HepG2 (cell line): ENCODE data around the gene OSBPL9. TPM values are rescaled to one million over a fixed set of nuclear protein-coding genes. Genes with fewer than 3 reads are reported as not detected.

Experiments
- ATAC-seq: fragments of 200-7000 bp; cut with Tn5 transposase; 3 replicates; pipeline ENCODE4 v1.9.1; 2020; ENCODE audit warnings: mild to moderate bottlenecking, moderate library complexity
- BruUV-seq: library from RNA; stranded (reverse); fragments of 400-500 nt; replicated peaks from 2 replicates; lab custom pipeline; 2021; lab: Mats Ljungman, UMichigan
- CTCF ChIA-PET: fragments of 300-600 bp; formaldehyde crosslinking; extraction: SDS; loops from one replicate; lab custom pipeline; 2021; ENCODE audit warnings: low total read pairs, inconsistent platforms, low intra/inter-chr PET ratio; lab: Yijun Ruan, JAX
- POLR2A ChIA-PET: fragments of 350-600 bp; sonication (Branson Sonifier 250); formaldehyde crosslinking; loops from one replicate; lab custom pipeline; 2020; ENCODE audit warnings: antibody characterized with exemption, inconsistent platforms; lab: Yijun Ruan, JAX
- DNase-seq: peaks from one replicate; pipeline ENCODE4 v3.0.0-alpha.2; 2015; ENCODE audit warnings: low spot score
- FAIRE-seq: peaks from 3 replicates; lab custom pipeline; 2011; peaks lifted over from hg19 to GRCh38; lab: Jason Lieb, UNC
- H2AFZ ChIP-seq: one replicate; pipeline ENCODE4 v1.6.1; 2011; ENCODE audit warnings: low read length, inconsistent platforms
- H3K27ac ChIP-seq: fragments of 300-600 bp; 3 replicates; pipeline ENCODE4 v1.8.0; 2011; ENCODE audit warnings: mixed run types, mild to moderate bottlenecking, mixed read lengths, low read length, inconsistent platforms; ENCODE audit not compliant: insufficient read depth; ENCODE audit errors: extremely low read length
- H3K27me3 ChIP-seq, 2 experiments: fragments of 200-600 bp in 1 of 2; 2 replicates in 1 of 2; 3 replicates in 1 of 2; pipeline versions ENCODE4 v1.6.0 to v1.8.0; 2011; ENCODE audit warnings: low read length in 2 of 2, mild to moderate bottlenecking in 2 of 2, moderate library complexity in 2 of 2, inconsistent platforms in 1 of 2; ENCODE audit not compliant: insufficient read depth in 2 of 2, control insufficient read depth in 1 of 2
- H3K36me3 ChIP-seq, 2 experiments: fragments of 200-600 bp in 1 of 2; replicated peaks in 1 of 2; 2 replicates in 1 of 2; 3 replicates in 1 of 2; pipeline versions ENCODE4 v1.5.1 to v1.8.0; 2011; ENCODE audit warnings: low read length in 2 of 2, inconsistent platforms in 1 of 2; ENCODE audit not compliant: insufficient read depth in 2 of 2, control insufficient read depth in 1 of 2
- H3K4me1 ChIP-seq: 2 replicates; pipeline ENCODE4 v1.5.1; 2012; ENCODE audit warnings: low read length, inconsistent platforms; ENCODE audit not compliant: insufficient read depth
- H3K4me2 ChIP-seq: 2 replicates; pipeline ENCODE4 v1.6.0; 2011; ENCODE audit warnings: low read depth, low read length, inconsistent platforms
- H3K4me3 ChIP-seq, 3 experiments: fragments of 200-600 bp in 1 of 3; sonication (generic), shearing (Covaris generic) in 1 of 3; replicated peaks in 1 of 3; 2 replicates each; pipeline ENCODE4 v1.5.1; 2011 to 2016; ENCODE audit warnings: low read length in 3 of 3, inconsistent platforms in 2 of 3, low read depth in 2 of 3, mild to moderate bottlenecking in 2 of 3, control low read depth in 1 of 3, mixed read lengths in 1 of 3; ENCODE audit not compliant: insufficient read depth in 1 of 3
- H3K79me2 ChIP-seq: one replicate; pipeline ENCODE4 v1.6.1; 2011; ENCODE audit warnings: low read length, inconsistent platforms; ENCODE audit not compliant: insufficient read depth
- H3K9ac ChIP-seq: 2 replicates; pipeline ENCODE4 v1.6.0; 2011; ENCODE audit warnings: mild to moderate bottlenecking, low read depth, low read length, inconsistent platforms; ENCODE audit not compliant: insufficient read depth
- H3K9me3 ChIP-seq: 2 replicates; pipeline ENCODE4 v1.5.1; 2012; ENCODE audit warnings: mild to moderate bottlenecking, low read length
- H4K20me1 ChIP-seq: 2 replicates; pipeline ENCODE4 v1.6.0; 2011; ENCODE audit warnings: inconsistent platforms, mild to moderate bottlenecking, low read length, moderate library complexity; ENCODE audit not compliant: insufficient read depth
- CHD2 ChIP-seq: IDR thresholded peaks from 2 replicates; pipeline ENCODE4 v1.6.1; 2011; ENCODE audit warnings: low read depth, low read length, improper control_type of control experiment
- FOXC1 ChIP-seq: sonication (generic); formaldehyde crosslinking; IDR thresholded peaks from 2 replicates; pipeline ENCODE4 v1.8.0; 2022; ENCODE audit warnings: mild to moderate bottlenecking, missing genetic modification reagents, borderline replicate concordance
- FOXP1 ChIP-seq, 2 experiments: fragments of 450-650 bp in 1 of 2; IDR thresholded peaks; 2 replicates each; pipeline ENCODE4 v1.6.1; 2017 to 2018; ENCODE audit warnings: antibody characterized with exemption in 1 of 2
- HDAC1 ChIP-seq: sonication (generic); formaldehyde crosslinking; IDR thresholded peaks from 2 replicates; pipeline ENCODE4 v1.5.1; 2020; ENCODE audit warnings: mild to moderate bottlenecking, missing genetic modification reagents
- HMG20A ChIP-seq: IDR thresholded peaks from 2 replicates; pipeline ENCODE4 v1.6.1; 2016; ENCODE audit warnings: borderline replicate concordance
- HNF4G ChIP-seq, 2 experiments: sonication (generic) in 1 of 2; formaldehyde crosslinking in 1 of 2; IDR thresholded peaks; 2 replicates each; pipeline versions ENCODE4 v1.4.0 to v1.6.1; 2011 to 2020; ENCODE audit warnings: borderline replicate concordance in 2 of 2, low read depth in 2 of 2, mild to moderate bottlenecking in 2 of 2, low read length in 1 of 2, missing genetic modification reagents in 1 of 2, moderate library complexity in 1 of 2
- HNRNPLL ChIP-seq: fragments of 200-400 bp; formaldehyde crosslinking; IDR thresholded peaks from 2 replicates; pipeline ENCODE4 v1.6.1; 2017; ENCODE audit warnings: mild to moderate bottlenecking, low read depth, low read length; ENCODE audit not compliant: poor library complexity, severe bottlenecking
- MED1 ChIP-seq: sonication (generic); formaldehyde crosslinking; IDR thresholded peaks from 2 replicates; pipeline ENCODE4 v1.4.0; 2020; ENCODE audit warnings: missing genetic modification reagents
- MYC ChIP-seq: sonication (generic); formaldehyde crosslinking; IDR thresholded peaks from 2 replicates; pipeline ENCODE4 v1.9.0; 2021; ENCODE audit warnings: missing genetic modification reagents, borderline replicate concordance
- PCBP1 ChIP-seq: fragments of 200-400 bp; formaldehyde crosslinking; IDR thresholded peaks from 2 replicates; pipeline ENCODE4 v1.6.1; 2017; ENCODE audit warnings: mild to moderate bottlenecking, low read depth, low read length, borderline replicate concordance
- SAFB2 ChIP-seq: sonication (generic); formaldehyde crosslinking; IDR thresholded peaks from 2 replicates; pipeline ENCODE4 v1.5.1; 2020; ENCODE audit warnings: missing genetic modification reagents, low read depth, mild to moderate bottlenecking, borderline replicate concordance
- SALL1 ChIP-seq: sonication (generic); formaldehyde crosslinking; IDR thresholded peaks from 2 replicates; pipeline ENCODE4 v1.8.0; 2022; ENCODE audit warnings: mild to moderate bottlenecking, missing genetic modification reagents
- SRSF9 ChIP-seq: fragments of 200-400 bp; formaldehyde crosslinking; IDR thresholded peaks from 2 replicates; pipeline ENCODE4 v1.6.1; 2018; ENCODE audit warnings: borderline replicate concordance, mild to moderate bottlenecking, low read depth, low read length; ENCODE audit not compliant: insufficient read depth, poor library complexity, severe bottlenecking
- ZFP36L2 ChIP-seq: sonication (generic); formaldehyde crosslinking; IDR thresholded peaks from 2 replicates; pipeline ENCODE4 v1.4.0; 2020; ENCODE audit warnings: missing genetic modification reagents
- ZFX ChIP-seq: sonication (generic); formaldehyde crosslinking; IDR thresholded peaks from 2 replicates; pipeline ENCODE4 v1.4.0; 2020; ENCODE audit warnings: mild to moderate bottlenecking, low read depth, missing genetic modification reagents, moderate library complexity
- ZNF350 ChIP-seq: sonication (generic); formaldehyde crosslinking; IDR thresholded peaks from 2 replicates; pipeline ENCODE4 v1.4.0; 2020; ENCODE audit warnings: mild to moderate bottlenecking, low read depth, missing genetic modification reagents, borderline replicate concordance
- ZNF512B ChIP-seq: sonication (generic); formaldehyde crosslinking; IDR thresholded peaks from 2 replicates; pipeline ENCODE4 v1.5.1; 2020; ENCODE audit warnings: missing genetic modification reagents, mild to moderate bottlenecking, borderline replicate concordance
- ZNF569 ChIP-seq: sonication (generic); formaldehyde crosslinking; IDR thresholded peaks from 2 replicates; pipeline ENCODE4 v1.5.0; 2020; ENCODE audit warnings: mild to moderate bottlenecking, missing genetic modification reagents, moderate library complexity, borderline replicate concordance
- ZNF768 ChIP-seq: sonication (generic); formaldehyde crosslinking; IDR thresholded peaks from 2 replicates; pipeline ENCODE4 v1.4.0; 2020; ENCODE audit warnings: missing genetic modification reagents
- ZNF781 ChIP-seq: sonication (generic); formaldehyde crosslinking; IDR thresholded peaks from 2 replicates; pipeline ENCODE4 v1.5.1; 2020; ENCODE audit warnings: borderline replicate concordance, mild to moderate bottlenecking, missing genetic modification reagents; ENCODE audit errors: not compliant biosample characterization
- ZNF850 ChIP-seq: sonication (generic); formaldehyde crosslinking; conservative IDR thresholded peaks from 2 replicates; pipeline ENCODE4 v1.9.0; 2021; ENCODE audit warnings: mild to moderate bottlenecking, missing genetic modification reagents
- ZSCAN30 ChIP-seq: sonication (generic); formaldehyde crosslinking; IDR thresholded peaks from 2 replicates; pipeline ENCODE4 v1.5.0; 2020; ENCODE audit warnings: mild to moderate bottlenecking, missing genetic modification reagents
- ZSCAN31 ChIP-seq: sonication (generic); formaldehyde crosslinking; IDR thresholded peaks from 2 replicates; pipeline ENCODE4 v1.5.0; 2020; ENCODE audit warnings: low read depth, mild to moderate bottlenecking, missing genetic modification reagents
- WGBS: methylation state at CpG from one replicate; pipeline ENCODE4 v1.1.6; 2017; ENCODE audit warnings: low lambda C conversion rate; 5-methylcytosine and 5-hydroxymethylcytosine counted together
- in situ Hi-C: cut with HindIII; loops from 2 replicates; pipeline ENCODE4 v1.10.0; 2017; ENCODE audit warnings: low pct_unique_long_range_greater_than_20kb; ENCODE audit not compliant: extremely low pct_ligation_motif_present
- intact Hi-C: fragments of 100-400 bp; cut with micrococcal nuclease; formaldehyde crosslinking; loops from one replicate; pipeline ENCODE4 v1.10.0; 2022; ENCODE audit not compliant: unreplicated experiment
- polyA plus RNA-seq, 8 experiments: library from polyadenylated mRNA; depleted of rRNA in 3 of 8; stranded (reverse) in 7 of 8; unstranded in 1 of 8; fragments of >200 nt; fragmentation: Illumina TruSeq in 4 of 8; extraction: Trizol in 4 of 8; gene quantifications; 2 replicates each; pipeline versions ENCODE4 v1.2.1 to v1.2.3, GENCODE V29; 2011 to 2016; ENCODE audit warnings: low read depth in 4 of 8, missing spikeins in 1 of 8, mixed read lengths in 1 of 8; ENCODE audit not compliant: insufficient read depth in 1 of 8
- total RNA-seq, 5 experiments: library from RNA; depleted of rRNA; stranded (reverse); fragments of >200 nt; fragmentation: Illumina TruSeq; extraction: Trizol; gene quantifications; 2 replicates each; pipeline ENCODE4 v1.2.3, GENCODE V29; 2016; ENCODE audit warnings: low read depth in 1 of 5

OSBPL9 gene
- total and polyA plus RNA-seq, 2 of the 13 experiments (the other 11 are each of a cell fraction or from before 2014, with no cell fraction given): 83.6 to 142 TPM

GRCh38 chr1:51592711-51593110 lies 24.2 kb upstream of the OSBPL9 start (continued):
- TF ChIP-seq ZFP36L2 (CRISPR knock-in tag): no peak
- no peak for TF ChIP-seq SRSF9
- no peak for TF ChIP-seq ZNF781 (CRISPR knock-in tag)
- TF ChIP-seq HMG20A: no peak
- TF ChIP-seq FOXC1 (CRISPR knock-in tag): no peak
- TF ChIP-seq CHD2: no peak
- no peak for TF ChIP-seq ZFX

GRCh38 chr1:51594716-51595115 lies 22.2 kb upstream of the OSBPL9 start:
- no peak overlapping the region for H3K27ac ChIP-seq
- peaks cover 6% of the 10 kb centered on the region; the same call in 1 of the 2 replicates for H3K4me1 ChIP-seq
- no peaks in the 10 kb centered on the region for H4K20me1 ChIP-seq
- intact Hi-C loops (no loop called here), in situ Hi-C loops (no loop called here)
- no peaks in the 10 kb centered on the region; a peak in 2 of 5 replicates for H3K27me3 ChIP-seq
- FAIRE-seq (no peak), ATAC-seq (no peak), DNase-seq (no peak)
- H3K9me3 ChIP-seq: no peaks in the 10 kb centered on the region
- H3K36me3 ChIP-seq: no peaks in the 10 kb centered on the region
- CTCF ChIA-PET: no interaction called here
- WGBS: 32% methylated on average over 8 of the region's 20 CpGs
- POLR2A ChIA-PET: no interaction called here
- H3K4me3 ChIP-seq: no peak overlapping the region
- no peak overlapping the region for H3K4me2 ChIP-seq
- BruUV-seq: no TSS peak
- H3K79me2 ChIP-seq: no peaks in the 10 kb centered on the region
- H2AFZ ChIP-seq: no peak overlapping the region
- H3K9ac ChIP-seq: no peak overlapping the region
- TF ChIP-seq HNRNPLL: no peak
- TF ChIP-seq ZNF850 (CRISPR knock-in tag): no peak
- no peak for TF ChIP-seq MED1 (CRISPR knock-in tag)
- no peak for TF ChIP-seq ZNF569 (CRISPR knock-in tag)
- TF ChIP-seq SALL1 (CRISPR knock-in tag): no peak
- no peak for TF ChIP-seq SAFB2 (CRISPR knock-in tag)
- TF ChIP-seq MYC: no peak
- no peak for TF ChIP-seq HDAC1 (CRISPR knock-in tag)
- TF ChIP-seq FOXP1 (IDR thresholded peaks at IDR 0.05): no peak
- no peak for TF ChIP-seq FOXP1 (CRISPR knock-in tag; IDR thresholded peaks at IDR 0.05)
- TF ChIP-seq ZSCAN30 (CRISPR knock-in tag): no peak
- TF ChIP-seq ZNF512B (CRISPR knock-in tag): no peak
- no peak for TF ChIP-seq ZNF768 (CRISPR knock-in tag)
- no peak for TF ChIP-seq PCBP1
- TF ChIP-seq ZSCAN31 (CRISPR knock-in tag): no peak
- no peak for TF ChIP-seq HNF4G (IDR thresholded peaks at IDR 0.05; ENCODE audit: borderline replicate concordance, low read depth, low read length)
- no peak for TF ChIP-seq HNF4G (CRISPR knock-in tag; IDR thresholded peaks at IDR 0.05; ENCODE audit: borderline replicate concordance, low read depth)
- no peak for TF ChIP-seq ZNF350
